ENCODE data around the gene CHD9NB. TPM values are rescaled to one million over a fixed set of nuclear protein-coding genes. Genes with fewer than 3 reads are reported as not detected.
A peak's percentile ranks its signal among the peaks of the same experiment; 100 is the strongest.
"Not testable (repeated sequence)": the region's sequence is repeated elsewhere in the genome, so short reads cannot be mapped to it uniquely, and the experiment has no call there.

CHD9NB gene
- total RNA-seq, 4 donors from 2014 or later = 0.13 to 0.72 TPM; not detected in 2

DNA sequence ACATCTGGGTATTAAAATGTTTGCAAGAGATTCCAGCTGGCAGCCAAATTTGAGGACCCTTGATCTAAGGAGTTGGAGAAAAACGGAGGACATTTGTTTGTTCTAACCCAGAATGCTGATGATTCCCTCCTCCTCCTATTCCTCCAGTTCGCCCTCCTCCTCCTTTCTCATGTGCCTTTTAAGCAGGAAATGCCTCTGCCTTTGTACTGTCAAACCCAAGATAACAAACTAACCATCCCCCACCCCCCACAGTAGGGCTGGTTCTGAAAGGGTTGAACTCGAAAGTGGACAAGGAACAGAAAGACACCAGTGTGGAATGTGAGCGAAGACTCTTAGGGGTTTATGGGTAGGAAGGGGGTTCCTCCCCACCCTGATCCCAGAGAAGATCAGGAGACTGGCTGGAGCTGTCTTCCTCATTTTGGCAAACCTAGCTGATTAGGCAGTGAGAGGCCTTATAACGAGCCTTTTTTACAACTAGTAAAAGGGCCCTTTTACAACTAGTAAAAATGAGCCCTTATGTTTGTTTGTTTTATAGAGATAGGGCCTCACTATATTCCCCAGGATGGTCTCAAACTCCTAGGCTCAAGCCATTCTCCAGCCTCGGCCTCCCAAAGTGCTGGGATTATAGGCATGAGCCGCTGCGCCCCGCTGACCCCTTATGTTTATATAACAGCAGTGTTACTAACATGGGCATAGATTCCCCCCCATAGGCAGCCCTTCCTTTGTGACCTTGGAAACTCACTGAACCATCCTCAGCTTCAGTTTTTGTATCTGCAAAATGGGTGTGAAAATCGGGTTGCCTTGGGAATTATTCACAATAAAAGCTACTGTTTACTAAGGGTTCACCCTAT, 3.1 kb upstream of the CHD9NB start:
- no peaks in the 10 kb centered on the region for H3K9me3 ChIP-seq
- H3K27ac ChIP-seq = peak overlapping the region; percentile 89 to 94 (median 92)
- H3K36me3 ChIP-seq = no peaks in the 10 kb centered on the region
- H3K4me1 ChIP-seq = peaks cover 23 to 39% of the 10 kb centered on the region in 2 donors
- no peaks in the 10 kb centered on the region for H3K27me3 ChIP-seq
- intact Hi-C loops (cut with DNase I; ENCODE audit: low total_unique reads) (loop anchor here (1.0 to 10.0 kb wide), 8 partner anchors 36 to 449 kb away; partner anchors contain the start of genes AKTIP and RBL2), in situ Hi-C loops (cut with MboI; ENCODE audit: low sequenced_read_pairs in 4 of 4) (loop anchor here (5.0 to 25.0 kb wide), 5 partner anchors 99 to 152 kb away; no protein-coding TSS in a partner anchor)
- H3K4me3 ChIP-seq = peak overlapping the region; percentile 80 to 91 (median 87)
- peak in 1 of 2 donors; percentile 24 for DNase-seq
- TF ChIP-seq CTCF (IDR thresholded peaks at IDR 0.05 in 4 of 5, conservative IDR thresholded peaks at IDR 0.05 in 1 of 5) = no peak
- no peak for TF ChIP-seq POLR2A (IDR thresholded peaks at IDR 0.05)
- peak; percentile 13 to 19 for ATAC-seq

DNA sequence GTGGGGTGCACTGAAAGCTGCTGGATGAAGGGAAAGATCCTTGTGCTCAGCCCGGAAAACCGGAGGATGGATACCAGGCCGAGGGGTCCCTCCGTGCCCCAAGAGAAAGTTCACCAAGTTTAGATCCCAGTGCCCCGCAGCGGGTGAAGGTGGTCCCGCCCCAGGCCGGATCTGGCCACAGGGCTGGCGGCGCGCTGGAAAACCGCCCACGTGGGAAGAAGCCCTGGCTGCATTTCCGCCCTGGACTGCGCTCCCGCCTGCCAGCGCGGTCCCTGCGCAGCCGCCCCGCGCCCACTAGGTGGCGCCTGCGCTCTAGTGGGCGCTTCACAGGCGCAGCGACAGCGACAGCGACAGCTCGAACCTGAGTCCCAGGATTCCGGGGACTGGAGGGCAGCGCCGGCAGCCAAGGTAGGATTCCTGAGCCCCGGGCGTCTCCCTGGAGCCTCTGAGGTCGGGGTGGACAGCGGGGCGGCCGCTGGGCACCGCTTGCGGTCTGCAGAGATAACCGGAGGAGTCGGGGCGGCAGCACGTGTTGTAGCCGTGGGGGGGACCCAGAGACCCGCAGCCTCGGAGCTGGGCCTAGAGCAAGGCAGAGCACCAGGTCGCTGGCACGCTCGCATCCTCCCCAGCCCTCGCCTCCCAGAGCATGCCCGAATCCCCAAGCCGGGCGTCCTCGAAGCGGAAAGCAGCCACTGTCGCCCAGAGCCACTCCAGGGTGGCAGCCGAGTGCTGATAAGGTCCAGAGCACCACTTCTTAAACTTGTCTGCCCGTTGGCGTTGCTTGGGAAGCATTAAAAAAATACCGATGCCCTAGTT, 2.2 kb upstream of the CHD9NB start, which contains the start of gene CHD9:
Gene CHD9, plus strand, starts transcription at position 322 of the 816 bp plus-strand sequence. CDS start 101,099 bp downstream, outside the sequence.
- DNase-seq (peak; percentile 52 to 79), ATAC-seq (peak; percentile 88 to 89)
- Histone ChIP-seq H3K27me3 (no peaks in the 10 kb centered on the region), H3K36me3 (no peaks in the 10 kb centered on the region), H3K27ac (peak within 1 kb of the TSS; percentile 89 to 94 (median 92)), H3K4me1 (peaks cover 23 to 39% of the 10 kb centered on the region in 2 donors), H3K4me3 (peak within 1 kb of the TSS; percentile 80 to 91 (median 87)), H3K9me3 (no peaks in the 10 kb centered on the region)
- intact Hi-C loops (cut with DNase I; ENCODE audit: low total_unique reads) = loop anchor here (1.0 to 10.0 kb wide), 9 partner anchors 36 to 450 kb away; partner anchors contain the start of genes AKTIP and RBL2
- in situ Hi-C loops (cut with MboI; ENCODE audit: low sequenced_read_pairs in 4 of 4) = loop anchor here (5.0 to 25.0 kb wide), 5 partner anchors 100 to 152 kb away; no protein-coding TSS in a partner anchor
- TF ChIP-seq POLR2A (IDR thresholded peaks at IDR 0.05) (no peak), CTCF (IDR thresholded peaks at IDR 0.05 in 4 of 5, conservative IDR thresholded peaks at IDR 0.05 in 1 of 5) (peak; percentile 99 to 100 (median 99))

DNA sequence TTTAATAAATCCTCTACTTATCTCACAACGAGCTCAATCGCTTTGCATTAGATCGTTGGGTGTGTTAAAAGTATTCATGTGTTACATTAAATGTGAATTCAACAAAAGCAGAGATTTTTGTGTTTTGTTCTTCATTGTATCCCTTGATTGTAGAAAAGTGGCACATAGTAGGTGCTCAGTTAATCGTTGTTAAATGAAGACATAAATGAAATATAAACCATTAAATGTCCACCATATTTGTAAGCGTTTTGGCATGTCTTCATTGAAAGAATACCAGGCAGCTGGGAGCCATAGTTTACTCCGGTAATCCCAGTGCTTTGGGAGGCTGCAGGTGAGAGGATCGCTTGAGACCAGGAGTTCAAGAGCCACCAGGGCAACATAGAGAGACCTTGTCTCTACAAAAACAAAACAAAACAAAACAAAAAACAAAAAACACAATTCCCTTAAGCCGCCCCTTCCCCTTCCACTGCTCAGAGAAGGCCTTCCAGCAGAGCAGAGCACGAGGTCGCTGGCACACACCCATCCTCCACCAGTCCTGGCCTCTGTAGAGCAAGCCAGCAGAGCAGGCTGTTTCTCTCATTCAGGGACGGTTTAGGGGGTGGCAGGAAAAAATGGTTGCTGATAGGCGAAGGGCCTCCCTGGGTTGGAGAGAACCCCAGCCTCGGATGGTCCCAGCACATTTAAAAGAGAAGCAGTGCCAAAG, 1.4 kb upstream of the CHD9NB start:
- peak in 1 of 2 donors; percentile 35 for DNase-seq

DNA sequence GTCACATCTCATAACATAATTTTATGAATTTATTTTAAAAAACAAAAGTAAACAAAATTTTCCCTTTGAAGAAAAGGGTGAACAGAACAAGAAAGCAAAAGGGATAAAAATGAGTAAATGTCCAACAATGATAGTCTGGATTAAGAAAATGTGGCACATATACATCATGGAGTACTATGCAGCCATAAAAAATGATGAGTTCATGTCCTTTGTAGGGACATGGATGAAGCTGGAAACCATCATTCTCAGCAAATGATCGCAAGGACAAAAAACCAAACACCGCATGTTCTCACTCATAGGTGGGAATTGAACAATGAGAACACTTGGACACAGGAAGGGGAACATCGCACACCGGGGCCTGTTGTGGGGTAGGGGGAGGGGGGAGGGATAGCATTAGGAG, 1.4 kb downstream of the CHD9NB start:
- H3K27me3 ChIP-seq, ATAC-seq, H3K9me3 ChIP-seq, H3K36me3 ChIP-seq, DNase-seq, H3K27ac ChIP-seq, H3K4me3 ChIP-seq: not testable (repeated sequence)
- intact Hi-C loops (cut with DNase I; ENCODE audit: low total_unique reads) (loop anchor here (5.0 to 10.0 kb wide), 3 partner anchors 171 to 454 kb away; partner anchors contain the start of genes AKTIP and RBL2), in situ Hi-C loops (cut with MboI; ENCODE audit: low sequenced_read_pairs in 4 of 4) (loop anchor here (10.0 to 25.0 kb wide), 4 partner anchors 104 to 154 kb away; no protein-coding TSS in a partner anchor)
- peaks cover 10 to 19% of the 10 kb centered on the region in 2 donors for H3K4me1 ChIP-seq

More for the DNA sequence above, 1.4 kb upstream of the CHD9NB start:
- Histone ChIP-seq H3K4me1 (peaks cover 23 to 39% of the 10 kb centered on the region in 2 donors), H3K9me3 (no peaks in the 10 kb centered on the region), H3K4me3 (peak overlapping the region; percentile 80 to 91 (median 87)), H3K27ac (peak overlapping the region; percentile 89 to 94 (median 92)), H3K36me3 (no peaks in the 10 kb centered on the region), H3K27me3 (no peaks in the 10 kb centered on the region)
- ATAC-seq = peak in 1 of 2 donors; percentile 7
- intact Hi-C loops (cut with DNase I; ENCODE audit: low total_unique reads) (loop anchor here (2.0 to 10.0 kb wide), 4 partner anchors 45 to 451 kb away; partner anchors contain the start of genes AKTIP and RBL2), in situ Hi-C loops (cut with MboI; ENCODE audit: low sequenced_read_pairs in 4 of 4) (loop anchor here (10.0 to 25.0 kb wide), 4 partner anchors 101 to 151 kb away; no protein-coding TSS in a partner anchor)
- TF ChIP-seq CTCF (IDR thresholded peaks at IDR 0.05 in 4 of 5, conservative IDR thresholded peaks at IDR 0.05 in 1 of 5) (no peak), POLR2A (IDR thresholded peaks at IDR 0.05) (no peak)
